PFSK-1 (cell line): ENCODE data around the gene FAM131B.

Source experiments
- POLR2AphosphoS5 ChIP-seq: IDR thresholded peaks from 2 replicates; pipeline ENCODE4 v1.6.1; 2012; ENCODE audit warnings: low read depth, mild to moderate bottlenecking, control low read depth, low read length, moderate library complexity
- REST ChIP-seq, 2 experiments: IDR thresholded peaks; 2 replicates each; pipeline versions ENCODE4 v1.6.1 to v1.8.0; 2011 to 2012; ENCODE audit warnings: low read depth in 2 of 2, low read length in 2 of 2, control low read depth in 1 of 2, inconsistent platforms in 1 of 2, mild to moderate bottlenecking in 1 of 2, moderate library complexity in 1 of 2; ENCODE audit not compliant: insufficient read depth in 1 of 2
- TAF1 ChIP-seq: IDR thresholded peaks from 2 replicates; pipeline ENCODE4 v1.6.1; 2012; ENCODE audit warnings: low read length, control low read depth, borderline replicate concordance; ENCODE audit not compliant: insufficient read depth

- TF ChIP-seq POLR2AphosphoS5 = no peak
- TF ChIP-seq REST (IDR thresholded peaks at IDR 0.05; ENCODE audit: insufficient read depth in 1 of 2, low read depth in 2 of 2, low read length in 2 of 2) = no peak
- TF ChIP-seq TAF1 = no peak
These were observed 46.0 kb downstream of the FAM131B start for GRCh38 chr7:143316492-143316891.
